Measurements from ENCODE around the gene IL36B.

IL36B gene

GRCh38 chr2:113075600-113075999 is 22.9 kb upstream of the IL36B start:
- DNase-seq (ENCODE audit: low read depth), result no peak

GRCh38 chr2:113075030-113075429 is 22.4 kb upstream of the IL36B start:
- DNase-seq (ENCODE audit: low read depth), result no peak

- DNase-seq (ENCODE audit: low read depth), result no peak
Measured at GRCh38 chr2:113073325-113073834, 20.7 kb upstream of the IL36B start.

GRCh38 chr2:113072584-113072983 is 19.9 kb upstream of the IL36B start:
- DNase-seq (ENCODE audit: low read depth), result no peak

GRCh38 chr2:113070606-113070975 is 17.9 kb upstream of the IL36B start:
- DNase-seq (ENCODE audit: low read depth), result no peak

GRCh38 chr2:113069676-113070605 is 17.3 kb upstream of the IL36B start:
- DNase-seq (ENCODE audit: low read depth), result no peak

GRCh38 chr2:113068706-113069485 is 16.2 kb upstream of the IL36B start:
- DNase-seq (ENCODE audit: low read depth), result no peak

GRCh38 chr2:113068249-113068648 is 15.6 kb upstream of the IL36B start:
- no peak for DNase-seq (ENCODE audit: low read depth)

- DNase-seq (ENCODE audit: low read depth), result no peak
Measured at GRCh38 chr2:113067681-113068080, 15.0 kb upstream of the IL36B start, which contains the start of gene IL1F10. Gene IL1F10, plus strand, starts transcription at chr2:113067970. Its CDS starts 4,769 bp downstream, at chr2:113072739.

GRCh38 chr2:113064898-113065297 is 12.2 kb upstream of the IL36B start:
- no peak for DNase-seq (ENCODE audit: low read depth)

- no peak for DNase-seq (ENCODE audit: low read depth)
Measured at GRCh38 chr2:113064281-113064680, 11.6 kb upstream of the IL36B start.

- DNase-seq (ENCODE audit: low read depth), result no peak
Measured at GRCh38 chr2:113061896-113062770, 9.5 kb upstream of the IL36B start.

GRCh38 chr2:113061241-113061640 is 8.6 kb upstream of the IL36B start:
- no peak for DNase-seq (ENCODE audit: low read depth)

- no peak for DNase-seq (ENCODE audit: low read depth)
Measured at GRCh38 chr2:113060796-113061195, 8.1 kb upstream of the IL36B start.

- DNase-seq (ENCODE audit: low read depth), result no peak
Measured at GRCh38 chr2:113060396-113060795, 7.7 kb upstream of the IL36B start.

- no peak for DNase-seq (ENCODE audit: low read depth)
Measured at GRCh38 chr2:113058998-113059960, 6.6 kb upstream of the IL36B start, which contains the start of gene IL36RN. Gene IL36RN, plus strand, starts transcription at chr2:113059198. Its CDS starts 241 bp downstream, at chr2:113059439.

GRCh38 chr2:113058411-113058994 is 5.8 kb upstream of the IL36B start:
- no peak for DNase-seq (ENCODE audit: low read depth)

- DNase-seq (ENCODE audit: low read depth), result no peak
Measured at GRCh38 chr2:113057117-113057516, 4.5 kb upstream of the IL36B start.

- no peak for DNase-seq (ENCODE audit: low read depth)
Measured at GRCh38 chr2:113056521-113056920, 3.9 kb upstream of the IL36B start.

GRCh38 chr2:113054066-113054465 is 1.4 kb upstream of the IL36B start:
- no peak for DNase-seq (ENCODE audit: low read depth)

Data from GM04504 (cell line).